Smooth muscle cell (in vitro differentiated cells): ENCODE data around the gene ENO4. TPM values are rescaled to one million over a fixed set of nuclear protein-coding genes. Genes with fewer than 3 reads are reported as not detected.

Experiments used
- DNase-seq: peaks from one replicate; lab custom pipeline; 2025; ENCODE audit not compliant: unreplicated experiment; lab: John Stamatoyannopoulos, UW
- H2AFZ ChIP-seq: fragments of 200-600 bp; sonication (generic); 2 replicates; pipeline ENCODE4 v1.6.0; 2016; ENCODE audit warnings: antibody characterized with exemption, low read depth, mild to moderate bottlenecking
- H3F3A ChIP-seq: fragments of 200-600 bp; sonication (generic); 2 replicates; pipeline ENCODE4 v1.6.0; 2017; ENCODE audit warnings: antibody characterized with exemption, low read depth
- H3K27ac ChIP-seq: fragments of 200-600 bp; sonication (generic); 2 replicates; pipeline ENCODE4 v1.5.1; 2016; ENCODE audit warnings: low read depth, mild to moderate bottlenecking
- H3K27me3 ChIP-seq: fragments of 200-600 bp; sonication (generic); 2 replicates; pipeline ENCODE4 v1.6.1; 2016; ENCODE audit warnings: low read depth, mild to moderate bottlenecking
- H3K36me3 ChIP-seq: fragments of 200-600 bp; sonication (generic); 2 replicates; pipeline ENCODE4 v1.5.1; 2016; ENCODE audit warnings: low read depth
- H3K4me1 ChIP-seq: fragments of 200-600 bp; sonication (generic); 2 replicates; pipeline ENCODE4 v1.5.1; 2016; ENCODE audit warnings: low read depth
- H3K4me2 ChIP-seq: fragments of 200-600 bp; sonication (generic); 2 replicates; pipeline ENCODE4 v1.6.0; 2016; ENCODE audit warnings: mild to moderate bottlenecking
- H3K4me3 ChIP-seq: fragments of 200-600 bp; sonication (generic); 2 replicates; pipeline ENCODE4 v1.5.1; 2016; ENCODE audit warnings: mild to moderate bottlenecking
- H3K79me2 ChIP-seq: fragments of 200-600 bp; sonication (generic); 2 replicates; pipeline ENCODE4 v1.6.0; 2016; ENCODE audit warnings: low read depth, mild to moderate bottlenecking
- H3K9ac ChIP-seq: fragments of 200-600 bp; sonication (generic); 2 replicates; pipeline ENCODE4 v1.6.0; 2016; ENCODE audit warnings: low read depth
- H3K9me3 ChIP-seq: fragments of 200-600 bp; sonication (generic); replicated peaks from 2 replicates; pipeline ENCODE4 v1.5.1; 2016; ENCODE audit warnings: low read depth
- H4K20me1 ChIP-seq: fragments of 200-600 bp; sonication (generic); 2 replicates; pipeline ENCODE4 v1.6.0; 2016; ENCODE audit warnings: low read depth
- CTCF ChIP-seq: fragments of 200-600 bp; sonication (generic); IDR thresholded peaks from 2 replicates; pipeline ENCODE4 v1.5.1; 2017; ENCODE audit warnings: borderline replicate concordance, mild to moderate bottlenecking, antibody characterized with exemption; ENCODE audit not compliant: insufficient read depth, poor library complexity, severe bottlenecking
- WGBS: methylation state at CpG from one replicate; pipeline ENCODE4 v1.1.7; 2016; ENCODE audit warnings: low lambda C conversion rate; 5-methylcytosine and 5-hydroxymethylcytosine counted together
- polyA plus RNA-seq: library from polyadenylated mRNA; unstranded; fragments of >200 nt; fragmentation: Nextera tagmentation; extraction: Ambion mirVana; gene quantifications from 2 replicates; pipeline ENCODE4 v1.2.1, GENCODE V29; 2016
- total RNA-seq: library from RNA; depleted of rRNA; stranded (reverse); fragments of >200 nt; gene quantifications from 2 replicates; pipeline ENCODE4 v1.2.3, GENCODE V29; 2014

ENO4 gene
- total and polyA plus RNA-seq, 2 experiments from 2014 or later: 0.54 to 1.3 TPM

- Histone ChIP-seq H3K27ac (no peak overlapping the region), H3K27me3 (no peaks in the 10 kb centered on the region), H3K79me2 (no peaks in the 10 kb centered on the region), H3K36me3 (no peaks in the 10 kb centered on the region), H3K4me3 (no peak overlapping the region), H3K9ac (no peak overlapping the region), H3K4me1 (no peaks in the 10 kb centered on the region), H3K9me3 (no peaks in the 10 kb centered on the region), H3F3A (no peaks in the 10 kb centered on the region), H4K20me1 (no peaks in the 10 kb centered on the region), H3K4me2 (no peak overlapping the region), H2AFZ (no peak overlapping the region)
- no peak for TF ChIP-seq CTCF
- WGBS: 100% methylated on average over 1 of the region's 1 CpG
- DNase-seq: no peak
Measured at GRCh38 chr10:116913695-116914094, 64.4 kb downstream of the ENO4 start.

GRCh38 chr10:116915340-116915739, 66.0 kb downstream of the ENO4 start:
- TF ChIP-seq CTCF: no peak
- Histone ChIP-seq H3K79me2 (no peaks in the 10 kb centered on the region), H3K4me1 (no peaks in the 10 kb centered on the region), H3K4me2 (no peak overlapping the region), H3K9ac (no peak overlapping the region), H2AFZ (no peak overlapping the region), H3K9me3 (no peaks in the 10 kb centered on the region), H3K36me3 (no peaks in the 10 kb centered on the region), H3K4me3 (no peak overlapping the region), H4K20me1 (no peaks in the 10 kb centered on the region), H3F3A (no peaks in the 10 kb centered on the region), H3K27ac (no peak overlapping the region), H3K27me3 (no peaks in the 10 kb centered on the region)
- no peak for DNase-seq
- WGBS: 96% methylated on average over 2 of the region's 2 CpGs

- Histone ChIP-seq H3K27me3 (no peaks in the 10 kb centered on the region), H2AFZ (no peak overlapping the region), H3K9ac (no peak overlapping the region), H3K9me3 (no peaks in the 10 kb centered on the region), H3K4me2 (no peak overlapping the region), H4K20me1 (no peaks in the 10 kb centered on the region), H3K4me3 (no peak overlapping the region), H3K79me2 (no peaks in the 10 kb centered on the region), H3K4me1 (no peaks in the 10 kb centered on the region), H3F3A (no peaks in the 10 kb centered on the region), H3K36me3 (no peaks in the 10 kb centered on the region), H3K27ac (no peak overlapping the region)
- 94% methylated on average over 3 of the region's 3 CpGs for whole genome bisulfite sequencing
- DNase-seq: no peak
- no peak for TF ChIP-seq CTCF
Measured at GRCh38 chr10:116917481-116917880, 68.2 kb downstream of the ENO4 start.

GRCh38 chr10:116918583-116918982, 69.3 kb downstream of the ENO4 start:
- Histone ChIP-seq H2AFZ (no peak overlapping the region), H3K4me3 (no peak overlapping the region), H3K79me2 (no peaks in the 10 kb centered on the region), H3K4me2 (no peak overlapping the region), H3F3A (no peaks in the 10 kb centered on the region), H3K36me3 (no peaks in the 10 kb centered on the region), H3K27ac (no peak overlapping the region), H3K9me3 (no peaks in the 10 kb centered on the region), H4K20me1 (no peaks in the 10 kb centered on the region), H3K27me3 (no peaks in the 10 kb centered on the region), H3K9ac (no peak overlapping the region), H3K4me1 (no peaks in the 10 kb centered on the region)
- 98% methylated on average over 2 of the region's 2 CpGs for WGBS
- TF ChIP-seq CTCF: no peak
- DNase-seq: no peak
